Ovary (tissue), 9 donors: ENCODE results near the gene P4HA3. TPM values are rescaled to one million over a fixed set of nuclear protein-coding genes. Genes with fewer than 3 reads are reported as not detected.
"Not testable (repeated sequence)": the region's sequence is repeated elsewhere in the genome, so short reads cannot be mapped to it uniquely, and the experiment has no call there.

ENCODE experiments used
- DNase-seq, 5 donors: peaks; one replicate each; pipeline ENCODE4 v3.0.0-alpha.2; 2019 to 2020
- H3K27ac ChIP-seq, 2 donors: fragments of 200-600 bp; one replicate each; pipeline versions ENCODE4 v1.5.1 to v1.8.0; 2019 to 2022
- H3K27me3 ChIP-seq: fragments of 200-600 bp; one replicate; pipeline ENCODE4 v1.8.0; 2022
- H3K36me3 ChIP-seq: fragments of 200-600 bp; sonication (generic); one replicate; pipeline ENCODE4 v1.5.1; 2019
- H3K4me1 ChIP-seq: one replicate; pipeline ENCODE4 v1.8.1; 2013; ENCODE audit warnings: mild to moderate bottlenecking, moderate library complexity; ENCODE audit not compliant: insufficient read depth
- H3K4me3 ChIP-seq: fragments of 200-600 bp; sonication (generic); one replicate; pipeline ENCODE4 v1.5.1; 2017
- H3K9me3 ChIP-seq, 2 donors: fragments of 200-600 bp in 1 of 2; sonication (generic) in 1 of 2; one replicate each; pipeline versions ENCODE4 v1.5.1 to v1.8.1; 2013 to 2019; ENCODE audit warnings: mild to moderate bottlenecking in 1 of 2, moderate library complexity in 1 of 2
- CTCF ChIP-seq, 3 donors: fragments of 450-650 bp in 2 of 3; fragments of 200-600 bp in 1 of 3; IDR thresholded peaks; one replicate each; pipeline versions ENCODE4 v1.5.1 to v1.8.0; 2016 to 2022; ENCODE audit warnings: antibody characterized with exemption in 3 of 3, mild to moderate bottlenecking in 1 of 3
- EP300 ChIP-seq: sonication (generic); formaldehyde crosslinking; IDR thresholded peaks from one replicate; pipeline ENCODE4 v1.6.1; 2017; ENCODE audit warnings: antibody characterized with exemption
- POLR2A ChIP-seq: fragments of 450-650 bp; IDR thresholded peaks from one replicate; pipeline ENCODE4 v1.6.1; 2017; ENCODE audit warnings: antibody characterized with exemption, mild to moderate bottlenecking, moderate library complexity
- WGBS, 3 donors: extraction: QIAGEN DNeasy Blood & Tissue Kit in 1 of 3; methylation state at CpG; one replicate each; pipeline versions ENCODE4 v1.1.5 to v1.1.7; 2013 to 2017; 5-methylcytosine and 5-hydroxymethylcytosine counted together
- intact Hi-C, 4 donors: fragments of 100-400 bp; cut with DNase I; formaldehyde crosslinking; loops; one replicate each; pipeline versions ENCODE4 v1.11.0 to v1.15.1; 2022 to 2023
- polyA plus RNA-seq, 2 donors: library from polyadenylated mRNA; stranded (reverse); fragments of 200-250 nt in 1 of 2; fragments of 350-450 nt in 1 of 2; fragmentation: Illumina TruSeq in 1 of 2; extraction: RNeasy Lipid Tissue Mini Kit (QIAGEN cat#74804) in 1 of 2; gene quantifications; one replicate each; pipeline ENCODE4 v1.2.3, GENCODE V29; 2013 to 2014
- total RNA-seq, 7 donors: library from RNA; depleted of rRNA in 2 of 7; stranded (reverse); fragments of >200 nt in 2 of 7; fragmentation: NEBNext Ultra II Directional in 3 of 7; extraction: Animal tissue kit (Norgen Biotek cat#: 25700) in 3 of 7; gene quantifications; one replicate each; pipeline versions ENCODE4 v1.1.0 to v1.2.4, GENCODE V29; 2016 to 2023
- donor health status: DM: no; HTN: no; CAD: no; lungs with moderate emphysema.
- donor health status: DM: no; HTN: no; CAD: no.
- donor health status: Bipolar disorder and iron deficiency.
- donor health status: DM: yes; HTN: yes; CAD: no.
- donor health status: DM: no; HTN: no; CAD: no.
- donor health status: DM: yes; HTN: yes; CAD: no.

P4HA3 gene
- total and polyA plus RNA-seq, 9 donors = 0.28 to 5.6 (median 1.0) TPM

- 92 to 96% (median 96%) methylated on average over 1 of the region's 1 CpG for WGBS, 3 donors
- no peaks in the 10 kb centered on the region for H3K9me3 ChIP-seq
- intact Hi-C loops = no loop called here
Measured at GRCh38 chr11:74333193-74333592, 21.8 kb upstream of the P4HA3 start.

GRCh38 chr11:74332291-74332690, 20.9 kb upstream of the P4HA3 start:
- TF ChIP-seq EP300 (no peak), POLR2A (no peak), CTCF (IDR thresholded peaks at IDR 0.05) (no peak)
- Histone ChIP-seq H3K9me3 (no peaks in the 10 kb centered on the region), H3K27ac (no peak overlapping the region), H3K4me3 (no peak overlapping the region), H3K36me3 (no peaks in the 10 kb centered on the region), H3K4me1 (no peaks in the 10 kb centered on the region), H3K27me3 (no peaks in the 10 kb centered on the region)
- DNase-seq = no peak
- intact Hi-C loops = no loop called here
- WGBS, 3 donors = 95 to 100% (median 98%) methylated on average over 1 of the region's 1 CpG

More at GRCh38 chr11:74333193-74333592, 21.8 kb upstream of the P4HA3 start:
- H3K27ac ChIP-seq = no peak overlapping the region
- H3K36me3 ChIP-seq = no peaks in the 10 kb centered on the region
- DNase-seq = no peak
- H3K4me3 ChIP-seq = no peak overlapping the region
- no peaks in the 10 kb centered on the region for H3K27me3 ChIP-seq
- TF ChIP-seq EP300 (no peak), CTCF (IDR thresholded peaks at IDR 0.05) (no peak), POLR2A (no peak)
- no peaks in the 10 kb centered on the region for H3K4me1 ChIP-seq

GRCh38 chr11:74331000-74331399, 19.6 kb upstream of the P4HA3 start:
- 23 to 62% (median 47%) methylated on average over 6 of the region's 6 CpGs for WGBS, 3 donors
- intact Hi-C loops = not testable (repeated sequence)

GRCh38 chr11:74330075-74330858, 18.8 kb upstream of the P4HA3 start:
- Histone ChIP-seq H3K36me3 (no peaks in the 10 kb centered on the region), H3K4me3 (no peak overlapping the region), H3K4me1 (peaks cover 10% of the 10 kb centered on the region), H3K27ac (no peak overlapping the region), H3K9me3 (no peaks in the 10 kb centered on the region), H3K27me3 (no peaks in the 10 kb centered on the region)
- no peak for DNase-seq
- TF ChIP-seq EP300 = no peak
- intact Hi-C loops = no loop called here

More at GRCh38 chr11:74331000-74331399, 19.6 kb upstream of the P4HA3 start:
- not testable (repeated sequence) for H3K4me1 ChIP-seq, H3K27ac ChIP-seq, H3K4me3 ChIP-seq, H3K36me3 ChIP-seq, DNase-seq, H3K27me3 ChIP-seq, H3K9me3 ChIP-seq

- no peak for DNase-seq
- Histone ChIP-seq H3K4me3 (no peak overlapping the region), H3K4me1 (peaks cover 14% of the 10 kb centered on the region), H3K9me3 (no peaks in the 10 kb centered on the region), H3K27me3 (no peaks in the 10 kb centered on the region), H3K27ac (no peak overlapping the region), H3K36me3 (no peaks in the 10 kb centered on the region)
- WGBS, 3 donors = 89 to 96% (median 95%) methylated on average over 1 of the region's 1 CpG
- intact Hi-C loops = no loop called here
- TF ChIP-seq POLR2A = no peak
- no peak for TF ChIP-seq EP300
- no peak for TF ChIP-seq CTCF (IDR thresholded peaks at IDR 0.05)
Measured at GRCh38 chr11:74327076-74327475, 15.6 kb upstream of the P4HA3 start.
